RCC 7860 (cell line): Measurements from ENCODE around the gene SUPT20HL1.

ENCODE experiments used
- DNase-seq: peaks from one replicate; pipeline ENCODE4 v3.0.0-alpha.2; 2015; ENCODE audit warnings: low spot score
- FAIRE-seq: peaks from 2 replicates; lab custom pipeline; 2012; peaks lifted over from hg19 to GRCh38; lab: Jason Lieb, UNC

SUPT20HL1 gene

GRCh38 chrX:24395775-24396174 is 35.3 kb downstream of the SUPT20HL1 start:
- peak; percentile 77 for FAIRE-seq

DNA sequence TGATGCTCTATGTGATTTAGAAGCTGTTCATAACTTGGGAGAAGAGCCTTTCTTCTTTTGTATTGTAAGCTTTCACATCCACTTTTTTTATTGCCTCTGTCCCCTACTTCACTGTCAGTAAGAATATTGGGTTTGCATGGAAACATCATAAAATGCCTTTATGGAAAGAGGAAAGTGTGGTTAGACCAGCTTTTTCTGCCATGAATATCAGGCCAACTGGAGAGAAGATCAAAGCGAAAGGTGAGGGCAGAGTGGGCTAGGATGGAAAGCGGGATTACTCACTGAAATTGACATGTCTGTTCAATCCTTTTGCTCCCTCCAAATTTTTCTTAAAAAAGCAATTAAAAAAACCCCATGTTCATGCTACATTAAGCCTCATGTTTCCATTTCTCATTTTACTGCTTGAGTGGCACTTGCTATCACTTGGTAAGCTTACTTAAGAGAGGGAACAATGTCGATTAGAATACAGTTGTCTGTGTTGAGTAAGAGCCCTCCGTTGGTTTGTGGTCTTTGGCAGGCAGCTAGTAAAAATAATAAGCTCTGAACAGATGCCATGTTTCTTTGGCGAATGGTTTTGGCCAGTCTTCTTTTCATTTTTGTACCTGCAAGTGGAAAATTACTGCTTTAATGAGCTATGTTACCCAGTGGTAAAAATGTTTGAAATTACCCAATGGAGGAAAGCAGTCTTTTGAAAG is 35.9 kb downstream of the SUPT20HL1 start:
- FAIRE-seq (no peak), DNase-seq (no peak)

More at GRCh38 chrX:24395775-24396174, 35.3 kb downstream of the SUPT20HL1 start:
- DNase-seq: peak; percentile 31

DNA sequence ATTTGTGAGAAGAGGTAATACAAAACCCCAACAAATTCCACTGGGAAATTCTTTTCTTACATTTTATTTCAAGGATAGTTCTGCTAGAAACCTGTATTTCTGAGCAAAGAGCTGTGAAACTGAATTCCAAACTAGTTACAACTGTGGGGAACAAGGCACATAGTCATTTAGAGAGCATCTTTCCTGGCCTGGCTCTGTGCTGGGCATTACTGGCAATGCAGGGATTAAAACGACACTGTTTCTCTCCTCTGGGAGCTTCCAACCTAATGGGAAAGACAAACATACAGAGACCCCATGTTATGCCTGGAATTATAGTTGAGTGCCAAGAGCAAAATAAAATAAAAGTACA is 36.5 kb downstream of the SUPT20HL1 start:
- FAIRE-seq: no peak

GRCh38 chrX:24398766-24399165 is 38.3 kb downstream of the SUPT20HL1 start:
- FAIRE-seq: no peak
- DNase-seq: no peak

More for the DNA sequence above, 36.5 kb downstream of the SUPT20HL1 start:
- no peak for DNase-seq

DNA sequence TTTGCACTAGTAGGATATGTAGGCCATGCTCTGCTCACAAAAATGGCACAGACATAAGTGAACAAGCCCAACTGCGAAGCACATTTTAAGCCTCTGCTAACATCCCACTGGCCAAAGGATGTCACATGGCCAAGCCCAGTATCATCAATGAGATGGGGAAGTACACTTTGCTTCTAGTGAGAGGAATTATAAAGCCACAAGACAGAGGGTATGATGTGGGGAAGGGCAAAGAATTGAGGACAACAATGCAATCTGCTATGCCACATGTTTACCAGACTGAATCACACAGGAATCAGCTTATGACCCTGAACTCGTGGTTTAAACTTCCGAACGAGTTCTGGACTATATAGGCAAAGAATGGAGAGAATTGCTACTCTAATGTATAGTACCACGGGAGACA is 39.1 kb downstream of the SUPT20HL1 start:
- FAIRE-seq: no peak
- DNase-seq: no peak

DNA sequence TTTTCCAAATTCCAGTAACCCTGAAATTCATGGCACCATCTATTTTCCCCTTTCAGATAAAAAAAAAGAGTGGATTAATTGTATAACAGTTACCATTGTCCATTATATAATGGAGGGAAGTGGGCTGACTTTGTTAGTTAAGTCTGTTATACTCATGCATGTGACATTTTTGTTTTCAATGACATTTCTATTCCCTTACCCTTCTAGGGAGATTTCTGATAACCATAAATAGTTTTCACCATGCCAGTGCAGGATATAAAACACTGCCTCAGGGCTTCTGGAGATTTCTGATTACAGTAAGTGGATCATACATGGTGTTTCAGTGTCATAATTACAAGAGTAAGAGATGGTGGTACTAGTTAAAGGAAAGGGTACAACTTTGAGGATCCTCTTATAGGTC is 45.5 kb downstream of the SUPT20HL1 start:
- no peak for DNase-seq
- FAIRE-seq: no peak
